IPS-NIHi7 (cell line): ENCODE measurements around the gene C1orf167.

Source experiments
- DNase-seq: peaks from one replicate; pipeline ENCODE4 v3.0.0; 2012; ENCODE audit warnings: mixed read lengths; ENCODE audit errors: extremely low spot score

The C1orf167 gene, protein sequence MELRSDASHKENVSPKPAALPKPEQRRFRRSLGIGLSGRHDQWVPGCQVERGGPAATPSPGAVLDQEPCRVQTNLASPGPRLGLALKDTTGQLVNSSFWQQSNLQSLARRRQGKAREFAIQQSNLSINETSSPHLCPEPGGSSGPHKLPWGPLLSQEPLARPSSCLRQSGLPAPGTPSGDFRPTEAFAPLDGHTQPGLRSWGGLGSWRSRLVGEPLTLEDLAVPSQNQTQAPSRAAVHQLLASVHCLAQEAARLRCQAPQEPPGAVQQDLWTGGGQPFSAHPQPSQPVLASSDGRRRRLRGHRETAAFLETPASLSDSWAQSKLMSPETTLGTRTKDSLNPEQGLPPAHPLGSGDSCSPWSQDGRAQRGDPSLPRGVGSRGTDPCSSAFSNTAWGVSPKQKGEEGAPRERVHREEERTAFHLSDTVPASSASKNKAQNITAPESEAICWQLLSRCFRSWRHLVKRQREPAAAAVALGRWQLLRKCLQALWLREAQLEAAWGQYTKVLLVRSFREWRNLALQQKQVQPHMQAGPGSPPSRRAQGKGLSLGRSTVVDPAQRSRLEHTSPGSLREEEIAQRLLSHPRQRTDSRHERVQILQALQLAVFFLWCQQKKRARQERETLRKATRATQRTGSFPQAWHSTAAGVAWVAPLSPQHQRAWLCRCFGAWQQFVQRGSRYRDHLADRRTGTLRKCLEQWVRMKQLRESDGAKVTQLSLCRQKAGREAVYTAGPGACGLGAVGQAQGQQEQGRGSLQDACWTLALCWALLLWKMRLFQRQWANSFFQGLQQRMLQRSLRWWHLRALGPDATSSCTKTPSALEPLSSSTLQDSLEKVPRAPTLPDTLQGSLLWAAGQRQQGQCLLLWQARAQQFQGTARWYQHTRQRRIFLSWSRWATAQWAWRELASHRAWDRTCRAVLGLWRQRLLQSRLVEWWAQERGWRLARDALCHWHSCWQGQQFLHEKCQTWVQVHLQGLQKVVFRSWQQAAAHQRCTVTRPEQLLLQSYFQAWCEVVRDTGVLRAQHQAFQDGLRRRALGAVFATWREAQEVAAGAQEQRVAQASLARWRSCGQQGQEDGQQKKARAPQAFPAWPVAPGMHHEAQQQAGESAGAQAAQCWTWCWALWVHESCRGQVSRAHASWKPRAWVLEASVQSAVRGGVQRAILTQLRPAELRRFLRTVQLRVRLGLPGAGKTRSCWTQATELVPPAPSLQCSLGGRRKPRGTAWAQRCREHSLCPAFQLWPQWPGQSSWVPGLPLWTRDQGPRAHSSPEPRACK (N-terminal part only)

DNA sequence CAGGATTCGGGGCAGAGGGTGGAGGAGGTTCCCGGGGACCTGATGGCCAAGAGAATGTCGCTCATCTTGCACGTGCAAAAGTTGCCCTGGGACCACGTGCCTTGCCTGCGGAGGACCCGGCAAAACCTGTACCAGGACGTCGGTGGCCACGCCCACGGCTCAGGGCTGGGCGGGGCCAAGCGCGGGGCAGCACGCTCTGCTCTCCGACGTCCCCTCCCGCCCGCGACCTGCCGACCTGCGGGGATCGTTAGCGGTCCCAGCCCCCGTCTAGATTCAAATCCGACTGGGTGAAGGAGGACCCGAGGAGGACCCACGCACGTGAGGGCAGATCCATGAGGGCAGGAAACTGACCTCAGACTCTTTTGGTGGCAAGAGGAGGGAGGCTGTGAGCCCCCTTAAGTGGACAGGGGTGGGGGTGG is at the start of gene C1orf167:
TSS of gene C1orf167 (plus strand) at position 206 of the 419 bp plus-strand sequence. CDS start 2,208 bp downstream, outside the sequence.
- peak; percentile 84 for DNase-seq

DNA sequence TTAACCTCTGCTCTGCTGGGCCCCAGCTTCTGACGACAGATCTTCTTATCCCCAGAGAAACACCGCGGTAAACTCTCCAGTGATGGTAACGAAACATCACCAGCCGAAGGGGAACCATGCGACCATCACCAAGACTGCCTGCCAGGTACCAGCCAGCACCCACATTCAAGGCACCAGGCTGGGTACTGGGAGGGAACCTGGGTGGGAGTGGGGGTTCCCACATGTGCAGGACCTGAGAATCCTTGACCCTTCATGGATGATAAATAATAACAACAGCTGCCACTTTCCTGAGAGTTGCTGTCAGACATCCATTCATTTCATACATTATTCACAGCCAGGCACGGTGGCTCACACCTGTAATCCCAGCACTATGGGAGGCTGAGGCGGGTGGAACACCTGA is 49.7 kb upstream of the C1orf167 start:
- no peak for DNase-seq

DNA sequence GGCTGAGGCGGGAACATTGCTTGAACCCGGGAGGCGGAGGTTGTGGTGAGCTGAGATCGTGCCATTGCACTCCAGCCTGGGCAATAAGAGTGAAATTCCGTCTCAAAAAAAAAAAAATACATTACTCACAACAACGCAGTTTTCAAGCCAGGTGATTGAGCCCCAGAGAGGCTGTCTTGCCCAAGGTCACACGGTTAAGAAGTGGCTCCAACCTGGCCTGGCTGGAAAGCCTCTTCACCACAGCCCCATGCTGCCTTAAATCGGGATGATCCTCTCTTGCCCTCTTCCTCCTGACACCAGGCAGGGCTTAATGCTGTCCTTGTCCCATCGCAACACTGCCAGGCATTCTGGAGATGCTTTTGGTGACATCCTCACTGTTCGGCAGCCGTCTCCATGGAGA is 48.9 kb upstream of the C1orf167 start:
- DNase-seq, result no peak

DNA sequence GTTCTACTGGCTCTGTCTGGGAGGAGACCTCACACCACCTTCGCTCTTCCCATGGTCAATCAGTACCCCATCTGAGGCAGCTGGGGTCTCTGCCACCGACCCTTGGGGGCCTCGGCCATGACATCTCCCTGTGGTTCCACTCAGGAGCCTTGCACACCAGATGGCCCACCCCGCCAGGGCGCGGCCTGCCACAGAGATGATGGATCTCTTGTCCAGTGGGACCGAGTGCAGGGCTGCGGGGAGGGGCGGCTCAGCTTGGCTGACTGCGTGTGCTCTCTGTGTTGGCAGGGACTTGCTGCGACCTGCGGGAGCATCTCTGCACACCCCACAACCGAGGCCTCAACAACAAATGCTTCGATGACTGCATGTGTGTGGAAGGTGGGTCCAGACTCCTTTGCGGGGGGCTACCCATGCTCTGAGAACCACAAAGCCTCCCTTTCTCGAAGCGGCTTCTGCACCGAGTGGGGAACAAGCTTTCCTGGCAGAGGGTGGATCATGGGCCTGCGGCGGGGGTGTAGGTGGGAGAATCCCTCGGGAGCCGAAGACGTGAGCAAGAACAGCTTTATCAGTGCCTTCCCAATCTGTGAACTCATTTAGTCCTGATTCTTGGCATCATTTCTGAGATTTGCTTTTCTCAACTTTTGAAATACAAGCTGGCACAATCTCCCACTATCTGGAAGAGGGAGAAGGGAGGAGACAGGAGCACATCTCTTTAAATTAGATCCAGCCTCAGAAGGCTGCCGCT is 47.0 kb upstream of the C1orf167 start:
- no peak for DNase-seq

DNA sequence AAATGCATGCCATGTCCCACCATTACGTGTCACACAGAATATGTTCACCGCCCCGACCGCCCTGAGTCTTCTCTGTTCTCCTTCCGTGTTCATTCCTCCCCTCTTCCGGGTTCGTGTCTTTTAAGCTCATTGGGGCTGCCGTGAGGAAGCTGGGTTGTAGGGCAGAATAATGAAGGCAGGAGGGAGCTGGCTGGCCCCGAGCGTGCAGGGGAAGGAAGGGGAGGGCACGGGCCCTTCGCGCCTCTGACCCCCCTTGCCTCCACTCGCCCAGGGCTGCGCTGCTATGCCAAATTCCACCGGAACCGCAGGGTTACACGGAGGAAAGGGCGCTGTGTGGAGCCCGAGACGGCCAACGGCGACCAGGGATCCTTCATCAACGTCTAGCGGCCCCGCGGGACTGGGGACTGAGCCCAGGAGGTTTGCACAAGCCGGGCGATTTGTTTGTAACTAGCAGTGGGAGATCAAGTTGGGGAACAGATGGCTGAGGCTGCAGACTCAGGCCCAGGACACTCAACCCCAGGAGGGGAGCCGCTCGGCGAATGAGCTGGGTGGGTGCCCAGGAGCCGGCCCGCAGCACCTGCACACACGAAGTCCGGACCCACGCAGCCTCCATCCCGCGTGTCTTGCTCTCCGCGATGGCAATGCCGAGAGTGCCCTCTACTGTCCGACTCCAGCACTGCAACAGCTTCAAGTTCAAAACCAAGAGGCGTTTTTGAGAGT is 42.5 kb upstream of the C1orf167 start:
- no peak for DNase-seq

DNA sequence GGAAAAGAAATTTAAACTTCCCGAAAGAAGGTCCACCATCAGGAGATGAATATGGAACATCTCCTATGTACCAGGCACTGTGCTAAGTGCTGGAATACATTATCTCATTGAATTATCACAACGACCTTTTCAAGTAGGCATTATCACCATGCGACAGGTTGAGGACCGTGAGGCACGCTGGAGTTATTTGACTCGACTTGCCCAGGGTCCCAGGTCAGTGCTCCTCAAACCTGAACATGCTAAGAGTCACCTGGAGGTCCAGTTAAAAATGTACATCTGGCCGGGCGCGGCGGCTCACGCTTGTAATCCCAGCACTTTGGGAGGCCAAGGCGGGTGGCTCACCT is 42.0 kb upstream of the C1orf167 start:
- DNase-seq, result no peak

DNA sequence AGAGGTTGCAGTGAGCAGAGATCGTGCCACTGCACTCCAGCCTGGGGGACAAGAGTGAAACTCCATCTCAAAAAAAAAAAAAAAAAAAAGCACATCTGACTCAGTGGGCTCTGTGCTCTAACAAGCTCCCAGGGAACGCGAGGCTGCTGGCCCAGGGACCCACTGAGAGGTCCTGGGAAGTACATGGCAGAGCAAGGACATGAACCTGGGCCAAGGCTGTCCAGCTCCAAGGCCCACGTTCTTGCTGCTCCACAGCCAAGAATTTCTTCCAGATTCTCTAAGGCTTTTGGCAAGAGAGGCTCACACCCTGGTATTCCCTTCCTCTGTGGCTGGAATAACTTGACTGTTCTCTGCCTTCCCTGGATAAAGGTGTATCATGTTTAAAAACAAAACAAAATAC is 41.5 kb upstream of the C1orf167 start:
- no peak for DNase-seq

DNA sequence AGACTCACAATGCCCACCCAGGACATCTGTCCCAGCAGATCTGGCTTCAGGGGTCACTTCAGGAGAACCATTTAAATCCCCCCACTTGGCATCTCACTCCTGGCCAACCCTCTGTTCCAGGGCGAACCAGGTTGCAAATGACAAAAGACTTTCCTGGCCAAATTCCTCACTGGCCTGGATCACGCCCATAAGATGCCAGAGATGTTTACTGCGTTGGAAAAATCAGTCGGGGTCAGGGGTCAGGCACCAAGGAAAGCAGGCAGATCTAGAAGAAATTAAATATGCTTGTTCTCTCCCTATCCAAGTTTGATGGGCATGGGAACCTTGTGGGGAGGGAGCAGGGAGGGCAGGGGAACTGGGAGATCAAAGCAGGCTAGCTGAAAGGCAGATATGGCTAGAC is 40.7 kb upstream of the C1orf167 start:
- DNase-seq, result no peak

DNA sequence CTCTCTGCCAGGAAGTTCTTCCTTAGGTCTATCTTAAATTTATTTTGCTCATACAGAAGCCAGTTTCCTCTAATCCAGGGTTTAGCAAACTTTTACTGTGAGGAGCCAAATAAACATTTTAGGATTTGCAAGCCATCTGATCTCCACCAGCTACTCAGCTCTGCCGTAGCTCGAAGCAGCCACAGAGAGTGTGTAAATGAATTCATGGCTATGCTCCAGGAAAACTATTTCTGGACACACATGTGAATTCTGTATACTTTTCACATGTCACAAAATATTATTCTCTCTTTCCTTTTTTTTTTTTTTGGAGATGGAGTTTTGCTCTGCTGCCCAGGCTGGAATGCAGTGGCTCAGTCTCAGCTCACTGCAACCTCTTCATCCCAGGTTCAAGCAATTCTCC is 39.5 kb upstream of the C1orf167 start:
- no peak for DNase-seq

DNA sequence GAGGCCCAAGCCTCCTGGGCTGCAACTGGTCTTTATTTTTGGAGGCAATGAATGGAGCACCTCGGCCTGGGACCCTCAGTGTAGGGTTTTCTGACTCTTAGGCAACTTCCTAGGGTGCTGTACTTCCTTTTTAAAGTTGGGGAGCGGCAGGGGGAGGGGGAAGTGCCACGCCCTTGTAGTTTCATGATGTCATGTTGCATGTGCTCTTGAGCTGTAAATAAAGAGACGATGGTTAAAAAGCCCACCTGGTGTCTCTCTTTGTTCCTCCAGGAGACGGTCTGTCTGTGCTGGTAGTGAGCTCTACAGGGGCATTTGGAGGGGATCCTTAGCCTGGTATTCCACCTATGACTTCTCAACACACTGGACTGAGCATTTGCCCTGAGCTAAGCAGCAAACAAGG is 36.4 kb upstream of the C1orf167 start:
- DNase-seq, result no peak

DNA sequence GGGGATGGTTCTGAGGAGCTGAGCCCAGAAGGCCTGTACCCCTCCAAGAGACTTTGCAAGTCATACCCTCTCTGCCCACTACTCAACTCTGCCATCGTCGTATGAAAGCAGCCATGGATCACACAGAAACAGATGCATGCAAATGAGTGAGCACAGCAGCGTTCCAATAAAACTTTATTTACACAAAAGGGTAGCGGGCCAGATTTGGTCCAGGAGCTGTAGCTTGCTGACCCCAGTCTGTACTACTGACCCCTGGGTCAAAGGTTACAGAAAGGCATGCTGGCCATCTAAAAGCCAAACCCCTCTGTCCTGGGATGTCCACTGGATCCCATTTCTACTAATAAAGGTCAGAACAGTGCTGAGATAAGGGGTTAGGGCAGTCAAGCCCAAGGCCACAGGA is 34.9 kb upstream of the C1orf167 start:
- DNase-seq, result no peak

DNA sequence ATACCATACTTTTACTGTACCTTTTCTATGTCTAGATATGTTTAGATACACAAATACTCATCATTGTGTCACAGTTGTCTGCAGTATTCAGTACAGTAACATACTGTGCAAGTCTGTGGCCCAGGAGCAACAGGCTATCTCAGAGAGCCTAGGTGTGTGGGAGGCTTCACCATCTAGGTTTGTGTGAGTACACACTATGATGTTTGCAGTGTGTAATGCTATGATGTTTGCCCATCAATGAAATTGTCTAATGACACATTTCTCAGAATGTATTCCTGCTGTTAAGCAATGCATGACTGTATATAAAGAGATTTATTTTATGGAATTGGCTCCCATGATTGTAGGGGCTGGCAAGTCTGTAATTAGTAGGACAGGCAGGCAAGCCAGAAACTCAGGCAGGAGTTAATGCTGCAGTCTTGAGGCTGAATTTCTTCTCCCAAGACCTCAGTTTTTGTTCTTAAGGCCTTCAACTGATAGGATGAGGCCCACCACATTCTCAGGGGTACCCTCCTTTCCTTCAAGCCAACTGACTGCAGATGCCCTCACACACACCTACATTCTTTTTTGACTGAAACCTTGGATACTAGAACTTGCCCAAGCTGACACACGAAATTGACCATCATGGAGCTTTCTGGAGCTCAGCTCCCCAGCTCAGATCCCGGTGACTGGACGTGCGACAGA is 33.7 kb upstream of the C1orf167 start:
- DNase-seq, result no peak

DNA sequence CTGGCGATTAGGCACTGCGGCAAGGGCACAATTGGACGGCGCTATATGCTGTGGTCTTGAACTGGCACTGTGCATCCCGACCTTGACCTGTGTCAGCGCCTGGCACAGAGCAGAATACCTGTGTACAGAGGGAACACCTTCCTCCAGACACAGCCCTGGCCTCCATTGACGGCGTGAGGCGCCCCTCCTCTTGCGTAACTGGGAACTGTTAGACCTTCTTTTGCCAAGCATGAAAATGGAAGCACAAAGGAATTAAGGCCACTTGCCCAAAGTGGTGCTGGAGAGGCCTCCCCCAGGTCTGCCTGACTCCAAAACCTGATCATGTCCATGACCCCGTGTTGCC is 32.9 kb upstream of the C1orf167 start:
- DNase-seq, result no peak

DNA sequence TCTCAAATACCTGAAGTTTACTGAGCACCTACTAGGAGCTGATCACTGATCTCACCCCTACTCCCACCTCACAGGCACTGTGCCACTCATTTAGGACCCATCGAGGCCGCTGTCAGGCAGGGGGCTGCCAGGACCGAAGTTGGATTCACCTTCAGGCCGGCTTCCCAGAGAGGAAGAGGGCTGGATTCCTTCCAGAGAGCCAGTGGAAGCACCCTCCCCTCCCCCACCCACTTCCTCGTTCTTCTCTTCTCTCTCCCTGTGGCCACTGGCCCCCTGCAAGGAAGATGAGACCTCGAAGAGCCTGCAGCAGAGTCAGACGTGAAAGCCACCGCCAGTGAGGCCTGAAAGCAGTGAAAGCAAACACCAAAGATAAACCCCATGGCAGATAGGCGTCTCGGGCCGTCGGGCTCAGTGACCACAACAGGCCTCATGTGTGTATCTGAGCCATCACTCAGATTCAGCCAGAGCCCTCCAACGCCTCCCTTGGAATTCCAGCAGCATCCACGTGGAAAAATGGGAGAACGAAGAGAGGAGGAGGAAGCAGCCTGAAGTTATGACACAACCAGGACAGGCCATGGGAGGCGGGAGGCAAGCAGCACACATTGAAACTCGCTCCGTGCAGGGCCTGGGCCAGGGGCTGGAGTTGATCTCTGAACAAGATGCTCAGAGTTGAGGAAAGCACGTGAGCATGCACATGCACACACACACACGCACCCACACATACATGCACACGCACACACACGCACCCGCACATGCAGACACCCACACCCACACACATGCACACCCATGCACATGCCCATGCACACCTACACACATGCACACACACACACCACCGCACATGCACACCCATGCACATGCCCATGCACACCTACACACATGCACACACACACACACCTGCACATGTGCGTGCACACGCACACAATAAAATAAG is 32.2 kb upstream of the C1orf167 start:
- no peak for DNase-seq

DNA sequence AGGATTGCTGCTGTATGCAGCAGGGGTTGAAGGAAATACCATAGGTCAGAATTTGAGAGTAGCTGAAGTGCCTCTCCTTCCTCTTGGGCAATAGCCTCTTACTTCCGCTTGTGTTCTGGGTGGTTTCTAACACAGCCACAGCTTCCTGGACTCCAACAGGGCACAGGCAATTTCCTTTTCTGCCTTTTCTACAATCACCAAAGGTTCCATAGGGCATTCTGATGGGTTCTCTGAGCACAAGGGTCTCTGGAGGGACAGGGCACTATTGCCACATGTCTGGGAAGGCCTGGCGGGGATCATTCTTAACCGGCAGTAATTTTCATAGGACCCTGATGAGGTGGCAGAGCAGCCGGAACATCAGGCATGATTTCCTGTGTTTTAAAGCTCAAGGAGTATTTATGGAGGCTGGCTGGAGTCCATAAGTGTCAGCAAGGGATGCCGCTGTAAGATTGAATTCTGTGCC is 31.5 kb upstream of the C1orf167 start:
- DNase-seq, result no peak

DNA sequence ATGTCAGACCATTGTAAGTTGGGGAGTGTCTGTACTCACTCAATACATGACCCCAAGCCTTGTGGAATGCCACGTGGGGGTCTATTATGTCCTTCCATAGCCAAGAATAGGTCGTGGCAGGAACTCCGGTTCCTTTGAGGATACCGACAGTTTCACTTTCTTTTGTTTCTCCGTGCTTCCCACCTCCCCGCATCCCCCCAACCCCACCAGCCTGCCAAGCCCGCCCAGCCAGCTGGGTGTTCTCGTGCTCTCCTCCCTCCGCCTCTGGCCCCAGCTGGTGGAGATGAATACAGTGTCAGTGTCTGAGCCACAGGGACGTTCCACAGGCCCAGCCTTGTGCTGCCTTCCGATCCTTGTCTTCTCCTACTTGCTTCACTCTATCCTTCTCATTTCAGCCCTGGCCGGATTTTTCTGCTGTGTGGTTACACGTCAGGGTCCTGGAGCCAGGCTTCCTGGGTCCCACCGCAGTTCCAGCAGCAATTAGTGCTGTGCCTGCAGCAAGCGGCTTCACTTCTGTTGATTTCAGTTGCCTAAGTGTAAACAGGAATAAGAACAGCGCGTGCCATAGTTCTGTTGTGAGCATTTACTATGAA is 30.2 kb upstream of the C1orf167 start:
- DNase-seq, result peak; percentile 79

DNA sequence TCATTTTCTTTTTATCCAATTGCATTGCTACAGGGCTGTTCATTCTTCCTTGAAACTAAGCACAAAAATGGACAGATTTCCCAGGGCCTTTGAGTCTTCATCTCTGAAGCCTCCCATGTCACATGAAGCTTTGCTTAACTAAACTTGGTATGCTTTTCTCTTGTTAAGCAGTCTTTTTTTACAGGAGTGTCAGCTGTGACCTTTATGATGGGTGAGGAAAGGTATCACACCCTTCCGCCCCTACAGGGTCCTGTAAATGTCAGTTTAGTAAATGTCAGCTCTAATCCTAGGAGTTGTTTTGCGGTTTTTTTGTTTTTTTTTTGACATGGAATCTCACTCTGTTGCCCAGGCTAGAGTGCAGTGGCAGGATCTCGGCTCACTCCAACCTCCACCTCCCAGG is 28.7 kb upstream of the C1orf167 start:
- no peak for DNase-seq

DNA sequence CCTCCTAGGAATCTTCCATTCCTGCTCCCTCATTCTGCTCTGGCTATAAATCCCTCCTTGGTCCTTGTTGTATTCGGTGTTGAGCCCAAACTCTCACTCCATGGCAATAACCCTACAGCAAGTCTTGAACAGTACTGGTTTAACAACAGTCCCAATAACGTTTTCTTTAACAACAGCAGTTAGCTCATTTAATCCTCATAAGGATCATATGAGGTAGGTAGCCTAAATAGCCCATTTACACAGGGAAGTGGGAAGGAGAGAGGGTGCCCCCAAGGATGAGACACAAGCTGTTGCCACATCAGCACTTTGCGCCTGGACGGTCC is 26.5 kb upstream of the C1orf167 start:
- DNase-seq, result no peak
